HuH-7 (cell line): ENCODE data around the gene TNS1.
A peak's percentile ranks its signal among the peaks of the same experiment; 100 is the strongest.

Experiments used
- DNase-seq: peaks from one replicate; pipeline ENCODE4 v3.0.0; 2011; ENCODE audit warnings: low spot score

Gene TNS1

DNA sequence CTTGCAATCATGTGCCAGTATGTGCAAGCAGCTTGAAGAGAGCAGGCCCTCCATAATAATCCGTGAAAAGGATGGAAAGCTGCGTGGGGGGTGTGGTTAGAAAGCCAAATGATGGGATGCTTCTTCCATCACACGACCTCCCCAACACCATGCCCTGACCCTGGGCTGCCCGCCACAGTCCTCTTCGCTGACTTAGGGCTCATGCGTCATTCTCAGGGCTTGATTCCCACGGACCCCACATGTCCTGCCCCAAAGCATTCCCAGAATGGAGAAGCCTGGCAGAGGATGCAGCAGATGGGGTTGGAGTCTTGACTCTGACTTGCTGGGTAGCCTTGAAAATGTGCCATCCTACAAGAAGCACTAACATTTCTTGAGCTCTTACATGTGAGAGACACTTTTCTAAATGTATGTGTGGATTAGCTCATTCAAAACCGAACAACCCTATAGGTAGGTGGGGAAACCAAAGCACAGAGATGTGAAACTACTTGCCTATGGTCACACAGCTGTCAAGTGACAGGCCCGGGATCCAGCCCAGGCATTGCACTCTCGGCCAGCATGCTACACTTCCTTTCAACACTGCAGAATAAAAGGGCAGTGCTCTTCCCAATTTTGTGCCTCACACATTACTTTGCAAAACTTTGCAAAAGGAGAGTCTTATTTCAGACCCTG, 3.7 kb downstream of the TNS1 start:
- DNase-seq, result no peak

DNA sequence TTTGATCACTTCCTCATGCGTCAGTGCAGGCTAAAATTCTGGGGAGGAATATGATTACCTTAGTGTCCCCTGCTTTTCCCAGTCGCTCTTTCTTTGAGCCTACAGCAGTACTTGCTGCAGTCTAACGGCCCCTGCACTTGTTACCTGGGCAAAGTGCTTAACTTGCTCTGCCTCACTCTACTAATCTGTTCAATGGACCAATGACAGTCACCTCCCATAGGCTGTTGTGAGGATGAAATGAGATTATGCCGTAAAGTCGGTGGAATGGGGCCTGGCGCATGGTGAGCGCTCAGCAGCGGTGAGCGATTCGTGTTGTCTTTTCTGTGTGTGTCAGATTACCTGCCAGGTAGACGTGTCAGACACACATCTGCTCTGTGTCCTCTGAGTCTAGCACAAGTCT, 5.3 kb downstream of the TNS1 start:
- DNase-seq, result no peak

DNA sequence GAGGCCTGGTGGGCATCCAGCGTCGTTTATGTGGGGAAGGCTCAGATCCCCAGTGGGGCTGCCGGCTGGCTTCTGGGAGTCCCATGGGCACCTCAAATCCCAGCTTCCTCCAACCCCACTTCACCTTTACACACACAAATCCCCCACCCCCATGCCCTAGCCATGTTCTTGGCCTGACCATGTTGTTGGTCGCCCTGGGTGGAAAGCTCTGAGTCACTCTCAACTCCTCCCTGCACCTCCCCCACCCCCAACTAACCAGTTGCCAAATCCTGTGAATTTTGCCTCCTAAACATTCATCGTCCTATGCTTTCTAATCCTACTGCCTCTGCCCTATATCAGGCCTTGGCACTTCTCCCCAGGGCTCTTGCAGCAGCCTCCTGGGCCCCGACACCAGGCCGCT, 6.4 kb downstream of the TNS1 start:
- no peak for DNase-seq

DNA sequence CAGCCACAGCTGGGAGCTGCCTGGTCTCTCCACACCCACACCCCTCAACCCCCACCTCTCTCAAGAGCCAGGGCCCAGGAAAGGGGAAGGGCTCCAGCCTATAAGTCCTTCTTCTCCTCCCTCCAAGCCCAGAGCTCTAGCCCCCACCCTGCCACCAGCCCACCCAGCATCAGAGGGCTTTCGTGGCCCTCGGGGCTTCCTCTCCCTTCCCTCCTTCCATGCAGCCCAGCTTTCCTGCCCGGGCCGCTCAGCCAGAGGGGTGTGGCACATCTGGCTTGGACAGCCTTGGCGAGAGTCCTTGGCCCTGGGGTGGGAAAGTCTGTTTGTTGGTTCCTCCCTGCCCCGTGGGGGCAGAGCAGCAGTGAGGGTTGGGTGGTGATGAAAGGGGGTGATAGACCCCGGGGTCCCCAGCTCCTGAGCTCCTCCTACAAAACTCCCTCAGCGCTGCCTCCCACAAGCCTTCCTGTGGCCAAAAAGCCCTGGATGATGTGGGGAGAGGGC, 7.0 kb downstream of the TNS1 start:
- DNase-seq, result no peak

DNA sequence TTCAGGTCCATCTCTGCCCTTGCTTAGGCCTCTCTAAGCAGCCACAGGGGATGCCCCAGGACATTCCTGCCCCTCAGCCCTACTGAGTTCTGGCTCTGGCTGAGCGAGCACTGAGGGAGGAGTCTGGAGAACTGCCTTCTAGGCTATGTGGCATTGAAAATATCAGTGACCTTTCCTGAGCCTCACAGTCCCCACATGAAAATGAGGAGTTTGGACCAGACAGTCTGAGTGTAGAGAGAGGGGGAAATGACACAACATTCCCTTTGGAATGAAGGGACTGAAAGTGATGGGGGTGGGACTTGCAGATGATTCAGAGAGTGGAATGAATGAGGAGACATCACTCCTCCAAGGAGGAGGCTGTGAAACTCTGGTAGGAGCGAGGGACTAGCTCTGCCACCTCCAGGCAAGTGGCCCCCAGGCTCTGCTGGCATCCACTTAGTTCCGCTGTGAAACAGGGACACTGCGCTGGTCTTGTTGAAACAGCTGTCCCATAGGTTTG, 8.0 kb downstream of the TNS1 start:
- DNase-seq, result no peak

DNA sequence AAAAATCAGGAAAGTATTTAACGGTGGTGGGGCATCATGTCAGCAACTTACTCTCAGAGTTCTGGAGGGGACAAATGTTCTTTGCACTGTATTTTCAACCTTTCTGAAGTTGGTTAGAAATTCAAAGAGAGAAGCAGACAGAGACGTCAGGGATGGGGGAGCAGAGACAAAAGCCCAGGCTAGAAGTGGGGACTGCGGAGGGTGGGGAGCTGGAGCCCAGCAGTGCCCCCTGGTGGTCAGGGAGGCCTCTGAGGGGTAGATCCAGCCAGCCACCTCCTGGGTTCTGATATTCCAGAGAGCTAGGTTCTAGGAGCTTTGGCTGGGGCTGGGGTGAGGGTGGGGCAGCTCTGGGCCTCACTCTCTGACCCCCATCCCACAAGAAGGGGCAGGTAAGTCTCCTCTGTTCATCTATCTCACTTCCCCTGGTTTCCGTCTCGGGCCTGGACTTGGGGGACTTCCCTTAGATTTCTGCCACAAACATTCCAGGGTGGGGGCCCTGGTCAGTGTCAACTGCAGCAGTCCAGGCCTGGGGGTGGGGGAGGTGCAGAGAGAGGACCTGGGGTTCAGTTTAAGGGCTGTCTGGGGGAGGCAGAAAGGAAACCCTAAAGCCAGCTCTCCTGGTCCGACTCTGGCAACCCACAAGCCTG, 8.9 kb downstream of the TNS1 start:
- DNase-seq, result peak; percentile 92

DNA sequence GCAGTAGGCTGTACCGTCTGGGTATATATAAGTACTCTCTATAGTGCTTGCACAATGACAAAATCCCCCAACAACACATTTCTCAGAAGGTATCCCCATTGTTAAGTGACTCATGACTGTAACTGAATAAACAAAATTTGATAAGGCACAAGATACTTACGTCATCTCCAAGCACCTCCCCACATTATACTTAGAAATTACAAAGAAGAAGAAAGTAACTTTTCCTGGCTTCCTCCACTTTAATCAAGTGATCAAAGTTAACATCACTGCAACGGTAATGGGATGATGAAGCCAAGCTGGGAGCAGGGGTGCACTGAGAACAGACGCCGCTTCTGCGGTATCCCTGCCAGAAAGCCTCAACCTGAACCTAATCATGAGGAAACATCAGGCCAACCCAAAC, 9.7 kb downstream of the TNS1 start:
- no peak for DNase-seq

DNA sequence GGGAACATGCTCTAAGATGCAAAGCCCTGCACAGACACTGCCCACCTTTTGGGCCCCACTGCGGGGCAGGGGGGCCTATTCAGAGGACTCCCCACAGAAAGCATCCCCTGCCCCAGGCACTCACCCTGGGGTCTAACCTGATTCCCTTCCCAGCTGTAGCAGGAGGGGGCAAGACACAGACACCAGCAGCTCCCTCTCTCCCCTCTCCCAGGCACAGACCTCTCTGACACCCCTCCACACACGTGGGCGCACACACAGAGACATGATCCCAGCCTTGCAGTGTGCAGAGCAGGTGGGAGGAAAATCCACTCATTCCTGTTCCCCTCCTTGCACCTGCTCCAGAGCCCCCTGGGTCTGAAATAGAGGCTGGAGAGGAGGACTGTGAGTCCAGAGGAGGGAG, 10.7 kb downstream of the TNS1 start:
- no peak for DNase-seq

DNA sequence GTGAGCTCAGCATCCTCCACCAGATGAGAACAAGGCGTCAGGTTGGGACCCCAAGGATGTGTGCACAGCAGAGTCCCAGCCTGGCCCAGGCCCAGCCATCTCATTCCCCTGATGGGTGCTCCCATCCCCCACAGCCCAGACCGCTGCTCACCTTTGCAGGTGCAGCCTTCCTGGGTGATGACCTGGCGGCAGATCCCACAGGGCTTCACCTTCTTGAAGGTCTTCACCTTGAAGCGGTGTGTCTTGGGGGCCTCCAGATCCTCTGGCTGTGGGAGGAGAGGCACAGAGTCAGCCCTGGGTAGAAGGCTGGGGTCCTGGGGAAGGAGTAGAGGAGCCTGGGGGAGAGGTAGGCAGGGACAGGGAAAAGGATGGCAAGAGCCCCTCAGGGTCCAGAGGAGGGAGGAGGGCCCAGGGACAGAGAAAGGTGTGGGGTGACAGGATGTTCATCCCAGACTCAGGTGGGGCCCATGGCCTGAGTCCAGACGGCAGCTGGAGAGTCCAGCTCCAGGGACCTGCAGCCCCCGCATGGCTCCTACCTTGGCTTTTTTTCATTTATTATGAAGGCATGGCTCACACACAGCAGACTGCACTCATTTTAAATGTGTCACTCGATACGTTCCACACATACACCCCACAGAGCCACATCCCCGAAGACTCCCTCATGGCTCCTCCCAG, 11.9 kb downstream of the TNS1 start:
- no peak for DNase-seq

DNA sequence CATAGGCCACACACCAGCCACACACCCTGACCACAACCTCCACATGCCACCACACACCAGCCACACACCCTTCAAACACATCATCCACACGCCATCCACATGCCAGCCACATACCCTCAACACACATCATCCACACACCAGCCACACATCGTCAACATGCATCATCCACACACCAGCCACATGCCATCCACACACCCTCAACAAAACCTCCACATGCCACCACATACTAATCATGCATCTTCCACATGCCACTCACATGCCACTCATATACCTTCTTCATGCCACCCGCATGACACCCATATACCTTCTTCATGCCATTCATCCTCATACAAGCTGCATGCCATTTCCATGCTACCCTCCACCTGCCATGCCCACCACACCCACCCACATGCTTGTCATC, 12.4 kb downstream of the TNS1 start:
- no peak for DNase-seq

DNA sequence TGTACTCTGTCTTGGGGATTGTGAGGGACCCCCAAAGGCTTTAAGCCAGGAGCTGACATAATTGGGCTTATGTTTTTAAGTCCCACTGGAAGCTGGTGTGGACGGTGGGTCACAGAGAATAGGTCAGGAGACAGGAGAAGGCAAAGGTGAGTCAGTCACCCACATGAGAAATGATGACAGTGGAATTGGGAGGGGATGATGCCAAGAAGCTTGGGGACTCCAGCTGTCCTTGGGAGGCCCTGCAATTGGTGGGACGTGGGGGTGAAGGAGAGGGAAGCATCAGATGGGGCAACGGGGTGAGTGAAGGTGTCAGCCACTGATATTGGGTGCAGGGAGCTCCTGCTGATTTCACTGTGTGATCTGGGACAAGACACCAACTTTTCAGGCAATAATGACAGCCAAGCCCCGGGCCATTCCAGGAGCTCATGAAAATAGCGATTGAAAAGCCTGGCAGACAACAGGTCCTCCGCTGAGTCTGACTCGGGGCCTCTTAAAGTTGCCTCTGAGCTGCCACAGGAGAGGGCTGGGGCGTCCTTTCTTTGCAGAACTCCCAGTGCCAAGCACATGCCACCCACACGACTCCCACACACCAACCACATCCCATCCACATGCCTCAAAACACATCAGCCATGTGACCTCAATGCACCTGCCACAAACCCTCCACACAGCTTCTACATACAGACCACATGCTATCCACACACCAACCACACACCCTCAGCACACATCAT, 13.4 kb downstream of the TNS1 start:
- no peak for DNase-seq

DNA sequence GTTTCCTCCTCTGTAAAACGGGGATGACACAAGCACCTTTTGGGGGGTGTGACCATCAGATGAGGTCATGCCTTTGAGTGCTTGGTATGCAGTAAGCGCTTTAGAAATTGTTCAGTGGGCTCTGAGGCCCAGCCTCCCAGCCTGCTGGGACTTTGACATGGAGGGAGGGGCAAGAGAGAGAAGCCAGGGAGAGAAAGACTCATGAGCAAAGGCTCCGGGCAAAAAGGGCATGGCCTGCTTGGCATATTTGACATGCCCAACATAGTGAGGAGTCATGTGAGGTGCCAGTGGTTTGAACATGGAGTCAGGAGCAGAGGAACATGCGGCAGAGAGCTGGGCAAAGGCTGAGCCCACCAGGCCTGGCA, 14.0 kb downstream of the TNS1 start:
- DNase-seq, result no peak

DNA sequence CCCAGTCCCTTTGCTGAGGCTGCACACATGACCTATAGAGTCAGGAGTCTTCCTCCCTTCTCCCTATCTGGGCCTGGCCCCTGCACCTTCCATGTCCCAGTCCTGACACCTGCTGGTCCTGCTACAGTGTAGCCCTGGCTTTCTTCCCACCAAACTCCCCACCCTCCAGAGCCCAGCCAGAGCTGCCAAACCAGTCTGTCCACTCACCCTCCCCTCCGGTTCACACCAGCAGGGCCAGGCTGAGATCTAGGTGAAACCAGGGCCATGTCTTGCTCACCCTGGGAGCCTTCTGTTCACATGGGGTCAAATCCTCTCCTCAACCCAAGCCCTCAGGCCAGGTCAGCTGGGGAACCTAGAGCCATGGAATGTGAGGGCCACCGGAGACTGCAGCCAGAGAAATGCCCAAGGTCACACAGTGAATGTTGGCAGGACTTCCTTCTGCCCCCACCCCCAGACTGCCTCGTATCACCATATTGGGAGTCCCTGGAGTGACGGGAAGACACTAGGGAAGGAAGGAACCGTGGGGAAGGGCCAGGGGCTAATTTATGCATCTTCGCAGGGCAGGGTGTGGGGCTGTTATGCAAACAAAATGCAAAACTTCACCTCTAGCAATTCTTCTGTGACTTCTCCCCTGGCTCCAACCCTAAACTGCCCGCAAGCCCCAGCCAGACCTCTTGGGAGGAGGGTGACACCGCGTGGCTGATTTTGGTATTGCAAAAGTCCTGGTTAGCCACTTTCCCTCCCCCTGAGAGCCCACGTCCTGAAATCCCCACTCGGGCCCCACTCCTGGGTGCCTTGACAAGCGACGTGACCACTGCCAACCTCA, 14.6 kb downstream of the TNS1 start:
- DNase-seq, result peak; percentile 85

DNA sequence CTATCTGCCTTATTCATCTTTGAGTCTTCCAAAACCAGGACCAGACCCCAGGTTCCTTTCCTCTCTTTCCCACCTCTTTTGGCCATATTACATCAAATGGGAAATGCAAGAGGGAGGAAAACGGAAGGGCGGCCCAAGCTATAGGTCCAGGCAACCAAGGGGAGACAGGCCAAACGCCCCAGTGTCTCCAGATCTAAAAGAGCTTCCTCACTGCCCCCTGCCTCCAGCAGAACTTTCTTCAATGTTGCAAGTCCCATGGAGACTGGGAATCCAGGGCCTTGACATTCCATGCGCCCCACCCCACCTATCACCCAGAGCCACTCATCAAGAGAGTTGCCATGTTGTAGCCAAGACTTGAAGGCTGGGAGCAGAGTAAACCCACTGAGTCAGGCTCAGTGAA, 15.4 kb downstream of the TNS1 start:
- no peak for DNase-seq

DNA sequence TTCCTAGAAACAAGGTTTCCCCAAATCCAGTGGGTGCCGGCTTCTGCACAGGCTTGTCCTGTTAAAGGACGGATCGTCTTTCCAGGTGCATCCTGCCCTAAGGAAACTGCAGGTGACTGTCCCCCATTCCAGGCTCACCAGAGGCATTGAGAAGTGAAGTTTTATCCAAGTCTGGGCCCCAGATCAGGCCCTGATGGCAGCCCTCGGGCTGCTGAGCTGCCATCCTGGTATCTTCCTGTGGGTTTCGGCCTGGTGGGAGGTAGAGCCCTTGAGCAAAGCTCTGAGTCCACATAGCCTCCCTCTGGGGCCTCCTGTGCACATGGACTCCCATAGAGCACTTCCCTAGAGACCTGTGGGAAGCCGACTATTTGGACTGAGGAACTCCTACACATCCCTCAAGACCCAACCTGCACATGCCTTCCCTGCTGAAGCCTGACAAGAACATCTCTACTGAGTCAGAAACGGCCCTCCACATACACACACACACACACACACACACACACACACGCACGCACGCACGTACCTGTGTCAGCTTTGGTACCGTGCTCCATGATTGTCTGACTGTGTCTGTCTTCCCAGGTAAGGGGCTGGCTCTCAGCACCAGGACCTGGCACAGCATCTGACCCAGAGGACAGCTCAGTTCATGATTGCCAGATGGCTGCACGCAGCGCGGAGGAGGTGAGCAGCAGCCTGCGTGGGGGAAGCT, 16.4 kb downstream of the TNS1 start:
- no peak for DNase-seq

DNA sequence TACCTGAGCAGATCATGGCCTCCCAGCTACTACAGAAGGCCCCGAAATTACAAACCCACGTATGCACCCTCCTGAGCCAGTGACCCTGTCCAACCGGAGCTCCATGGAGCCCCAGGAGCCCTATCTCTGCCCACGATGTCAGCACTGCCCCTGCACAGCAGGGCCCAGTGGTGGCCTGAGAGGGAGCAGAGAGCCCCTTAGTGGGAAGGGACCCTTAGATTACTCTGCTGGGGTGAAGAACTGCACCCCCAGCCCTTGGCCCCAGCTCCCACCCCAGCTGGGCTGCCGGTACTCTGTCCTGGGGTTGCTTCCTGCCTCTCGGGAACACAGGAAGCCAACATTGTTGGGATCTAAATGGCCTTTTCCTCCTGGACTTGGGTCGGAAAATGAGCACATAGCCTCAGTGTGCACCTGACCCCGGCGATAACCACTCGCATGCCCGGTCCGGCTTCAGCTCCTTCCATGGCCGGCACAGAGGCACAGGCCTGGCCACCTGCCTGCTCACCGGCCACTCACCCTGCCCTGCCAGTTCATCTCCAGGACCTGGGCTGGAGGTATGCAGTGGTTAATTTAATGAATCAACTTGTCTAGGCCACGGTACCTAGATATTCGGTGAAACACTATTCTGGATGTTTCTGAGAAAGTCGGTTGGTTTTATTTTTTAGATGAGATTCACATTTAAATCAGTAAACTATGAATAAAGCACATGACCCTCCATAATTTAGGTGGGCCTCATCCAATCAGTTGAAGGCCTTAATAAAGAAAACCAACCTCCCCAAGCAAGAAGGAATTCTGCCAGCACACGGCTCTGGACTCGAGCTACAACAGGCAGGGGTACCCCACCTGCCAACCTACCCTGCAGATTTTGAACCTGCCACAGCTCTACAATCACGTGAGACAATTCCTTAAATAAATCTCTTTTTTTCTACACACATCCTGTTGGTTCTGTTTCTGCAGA, 19.2 kb downstream of the TNS1 start:
- DNase-seq, result no peak

DNA sequence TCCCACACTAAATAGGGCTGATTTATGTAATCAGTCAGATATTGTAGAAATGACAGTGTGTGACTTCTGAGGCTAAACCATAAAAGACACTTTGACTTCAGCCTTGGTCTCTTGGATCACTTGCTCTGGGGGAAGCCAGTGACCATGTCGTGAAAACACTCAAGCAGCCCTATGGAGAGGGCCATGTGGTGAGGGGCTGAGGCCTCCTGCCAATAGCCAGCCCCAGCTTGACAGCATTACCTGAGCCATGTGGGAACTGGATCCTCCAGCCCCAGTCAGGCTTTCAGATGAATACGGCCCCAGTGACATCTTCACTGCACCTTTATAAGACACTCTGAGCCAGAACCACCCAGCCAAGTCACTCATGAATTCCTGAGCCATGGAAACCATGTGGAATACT, 20.8 kb downstream of the TNS1 start:
- DNase-seq, result no peak

DNA sequence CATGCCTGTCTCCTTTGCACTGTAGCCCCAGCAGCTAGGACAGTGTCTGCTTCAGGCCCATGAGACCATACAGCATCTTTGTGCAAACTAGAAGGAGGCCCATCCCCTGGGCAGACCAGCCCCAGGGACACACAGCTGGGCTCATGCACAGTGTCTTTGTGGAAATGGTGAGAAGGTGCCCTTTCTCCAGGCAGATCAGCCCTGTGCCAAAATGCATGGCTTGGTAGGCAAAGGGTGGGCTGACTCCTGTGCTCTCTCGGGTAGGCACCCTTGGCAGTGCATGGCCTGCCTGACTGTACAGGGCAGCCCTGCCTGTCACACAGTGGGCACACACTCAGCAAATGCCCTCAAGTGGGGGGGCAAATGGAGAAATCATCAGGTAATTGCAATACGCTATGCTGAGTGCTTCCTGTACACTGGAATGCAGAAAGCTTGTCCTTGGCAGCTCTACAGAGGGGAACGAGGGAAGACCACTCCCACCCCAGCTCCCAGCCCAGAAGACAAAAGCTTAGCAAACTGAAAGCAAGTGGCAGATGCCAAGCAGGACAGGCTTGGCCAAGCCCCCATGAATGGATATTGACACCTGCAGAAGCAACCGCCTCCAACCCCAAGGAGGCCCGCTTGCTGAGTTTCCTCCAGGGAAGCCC, 21.6 kb downstream of the TNS1 start:
- no peak for DNase-seq

DNA sequence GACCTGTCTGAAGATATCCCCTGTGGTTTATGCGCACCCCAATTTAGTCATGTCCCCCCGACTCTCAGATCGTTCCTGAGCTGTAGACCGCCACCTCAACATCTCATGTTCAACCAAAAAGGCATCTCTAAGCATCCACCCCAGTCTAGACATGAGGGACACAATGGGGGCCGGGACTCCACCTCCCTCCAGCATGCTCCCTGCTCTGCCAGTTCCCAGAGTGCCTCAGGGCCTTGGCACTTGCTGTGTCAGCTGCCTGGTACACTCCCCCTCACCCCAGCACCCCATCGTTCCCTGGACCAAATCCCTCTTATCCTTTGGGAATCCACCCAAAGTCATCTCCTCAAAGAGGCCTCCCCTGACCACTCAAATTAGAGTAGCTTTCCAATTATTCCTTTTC, 22.2 kb downstream of the TNS1 start:
- no peak for DNase-seq
